Measurements from ENCODE around the gene ATAD5. TPM values are rescaled to one million over a fixed set of nuclear protein-coding genes. Genes with fewer than 3 reads are reported as not detected.

Gene ATAD5
- total RNA-seq, 1 experiment from 2014 or later = 4.2 TPM

- Histone ChIP-seq H3K9me3 (ENCODE audit: low read length) (no peaks in the 10 kb centered on the region), H3K9me2 (replicated peaks; ENCODE audit: low read length) (no peaks in the 10 kb centered on the region), H3F3A (ENCODE audit: low read length, unreplicated experiment) (no peaks in the 10 kb centered on the region), H3K9ac (ENCODE audit: low read length) (no peak overlapping the region), H3K4me1 (ENCODE audit: insufficient read depth, low read length) (no peaks in the 10 kb centered on the region), H4K20me1 (ENCODE audit: low read length) (no peaks in the 10 kb centered on the region), H3K79me2 (ENCODE audit: low read length) (no peaks in the 10 kb centered on the region), H2AFZ (ENCODE audit: low read length) (no peak overlapping the region), H3K36me3 (ENCODE audit: low read depth, low read length) (no peaks in the 10 kb centered on the region), H3K27ac (ENCODE audit: low read length) (no peak overlapping the region), H3K4me2 (ENCODE audit: low read length) (no peak overlapping the region), H3K27me3 (ENCODE audit: low read length) (no peaks in the 10 kb centered on the region), H3K4me3 (ENCODE audit: low read length) (no peak overlapping the region)
- BruUV-seq (replicated peaks) = no TSS peak
- DNase-seq = no peak
- no peak for TF ChIP-seq EZH2phosphoT487 (IDR thresholded peaks at IDR 0.05; ENCODE audit: borderline replicate concordance, low read length)
- TF ChIP-seq EZH2 (IDR thresholded peaks at IDR 0.05; ENCODE audit: low read length, unreplicated experiment) = no peak
- TF ChIP-seq, protein P1, sequence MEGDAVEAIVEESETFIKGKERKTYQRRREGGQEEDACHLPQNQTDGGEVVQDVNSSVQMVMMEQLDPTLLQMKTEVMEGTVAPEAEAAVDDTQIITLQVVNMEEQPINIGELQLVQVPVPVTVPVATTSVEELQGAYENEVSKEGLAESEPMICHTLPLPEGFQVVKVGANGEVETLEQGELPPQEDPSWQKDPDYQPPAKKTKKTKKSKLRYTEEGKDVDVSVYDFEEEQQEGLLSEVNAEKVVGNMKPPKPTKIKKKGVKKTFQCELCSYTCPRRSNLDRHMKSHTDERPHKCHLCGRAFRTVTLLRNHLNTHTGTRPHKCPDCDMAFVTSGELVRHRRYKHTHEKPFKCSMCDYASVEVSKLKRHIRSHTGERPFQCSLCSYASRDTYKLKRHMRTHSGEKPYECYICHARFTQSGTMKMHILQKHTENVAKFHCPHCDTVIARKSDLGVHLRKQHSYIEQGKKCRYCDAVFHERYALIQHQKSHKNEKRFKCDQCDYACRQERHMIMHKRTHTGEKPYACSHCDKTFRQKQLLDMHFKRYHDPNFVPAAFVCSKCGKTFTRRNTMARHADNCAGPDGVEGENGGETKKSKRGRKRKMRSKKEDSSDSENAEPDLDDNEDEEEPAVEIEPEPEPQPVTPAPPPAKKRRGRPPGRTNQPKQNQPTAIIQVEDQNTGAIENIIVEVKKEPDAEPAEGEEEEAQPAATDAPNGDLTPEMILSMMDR (conservative IDR thresholded peaks at IDR 0.05; ENCODE audit: low read depth, low read length) = no peak
- CTCF ChIA-PET = no interaction called here
- ATAC-seq = no peak
- intact Hi-C loops (cut with micrococcal nuclease) = no loop called here
- POLR2A ChIA-PET (ENCODE audit: unreplicated experiment) = no interaction called here
Observed at GRCh38 chr17:30848021-30848420, 16.3 kb downstream of the ATAD5 start.

GRCh38 chr17:30854146-30854545, 22.4 kb downstream of the ATAD5 start:
- Histone ChIP-seq H4K20me1 (ENCODE audit: low read length) (no peaks in the 10 kb centered on the region), H3K4me1 (ENCODE audit: insufficient read depth, low read length) (no peaks in the 10 kb centered on the region), H3K4me3 (ENCODE audit: low read length) (no peak overlapping the region), H3F3A (ENCODE audit: low read length, unreplicated experiment) (no peaks in the 10 kb centered on the region), H2AFZ (ENCODE audit: low read length) (no peak overlapping the region), H3K9me3 (ENCODE audit: low read length) (no peaks in the 10 kb centered on the region), H3K27ac (ENCODE audit: low read length) (no peak overlapping the region), H3K4me2 (ENCODE audit: low read length) (no peak overlapping the region), H3K9ac (ENCODE audit: low read length) (no peak overlapping the region), H3K27me3 (ENCODE audit: low read length) (no peaks in the 10 kb centered on the region), H3K79me2 (ENCODE audit: low read length) (no peaks in the 10 kb centered on the region), H3K9me2 (replicated peaks; ENCODE audit: low read length) (no peaks in the 10 kb centered on the region), H3K36me3 (ENCODE audit: low read depth, low read length) (no peaks in the 10 kb centered on the region; the same call in 1 of the 2 replicates)
- ATAC-seq (no peak), DNase-seq (no peak)
- TF ChIP-seq, protein P1 (conservative IDR thresholded peaks at IDR 0.05; ENCODE audit: low read depth, low read length) = no peak
- TF ChIP-seq EZH2 (IDR thresholded peaks at IDR 0.05; ENCODE audit: low read length, unreplicated experiment) = no peak
- TF ChIP-seq EZH2phosphoT487 (IDR thresholded peaks at IDR 0.05; ENCODE audit: borderline replicate concordance, low read length) = no peak
- ChIA-PET POLR2A (ENCODE audit: unreplicated experiment) (no interaction called here), CTCF (no interaction called here)
- intact Hi-C loops (cut with micrococcal nuclease) = no loop called here
- BruUV-seq (replicated peaks) = no TSS peak

DNA sequence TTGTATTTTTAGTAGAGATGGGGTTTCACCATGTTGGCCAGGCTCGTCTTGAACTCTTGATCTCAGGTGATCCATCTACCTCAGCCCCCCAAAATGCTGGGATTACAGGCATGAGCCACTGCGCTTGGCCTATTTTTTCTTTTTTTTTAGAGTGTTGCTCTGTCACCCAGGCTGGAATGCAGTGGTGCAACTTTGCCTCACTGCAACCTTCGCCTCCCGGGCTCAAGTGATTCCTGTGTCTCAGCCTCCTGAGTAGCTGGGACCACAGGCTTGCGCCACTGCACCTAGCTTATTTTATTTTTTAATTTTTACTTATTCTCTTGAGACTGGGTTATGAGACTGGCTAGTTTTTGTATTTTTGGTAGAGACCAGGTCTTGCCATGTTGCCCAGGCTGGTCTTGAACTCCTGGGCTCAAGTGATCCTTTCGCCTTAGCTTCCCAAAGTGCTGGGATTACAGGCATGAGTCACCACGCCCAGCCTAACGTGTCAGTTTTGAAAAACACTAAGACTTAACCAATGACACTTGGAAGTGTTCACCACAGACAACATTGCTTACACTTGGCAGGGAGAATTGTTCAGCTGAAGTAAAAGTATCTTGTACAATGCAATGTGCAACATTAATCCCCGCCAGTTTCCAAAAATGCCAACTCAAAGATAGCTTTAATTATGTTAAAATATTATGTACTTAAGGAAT, 26.9 kb downstream of the ATAD5 start:
- no peaks in the 10 kb centered on the region for H3K27me3 ChIP-seq (ENCODE audit: low read length)
- H4K20me1 ChIP-seq (ENCODE audit: low read length) = no peaks in the 10 kb centered on the region
- intact Hi-C loops (cut with micrococcal nuclease) = no loop called here
- CTCF ChIA-PET = no interaction called here
- no peaks in the 10 kb centered on the region for H3F3A ChIP-seq (ENCODE audit: low read length, unreplicated experiment)
- no peak for TF ChIP-seq EZH2 (IDR thresholded peaks at IDR 0.05; ENCODE audit: low read length, unreplicated experiment)
- TF ChIP-seq EZH2phosphoT487 (IDR thresholded peaks at IDR 0.05; ENCODE audit: borderline replicate concordance, low read length) = no peak
- TF ChIP-seq, protein P1 (conservative IDR thresholded peaks at IDR 0.05; ENCODE audit: low read depth, low read length) = no peak
- H3K9ac ChIP-seq (ENCODE audit: low read length) = no peak overlapping the region
- ATAC-seq (no peak), DNase-seq (no peak)
- no peaks in the 10 kb centered on the region for H3K79me2 ChIP-seq (ENCODE audit: low read length)
- no peaks in the 10 kb centered on the region; the same call in 1 of the 2 replicates for H3K36me3 ChIP-seq (ENCODE audit: low read depth, low read length)
- POLR2A ChIA-PET (ENCODE audit: unreplicated experiment) = no interaction called here
- no peaks in the 10 kb centered on the region for H3K9me2 ChIP-seq (replicated peaks; ENCODE audit: low read length)
- no peak overlapping the region for H3K4me3 ChIP-seq (ENCODE audit: low read length)
- no peak overlapping the region for H3K4me2 ChIP-seq (ENCODE audit: low read length)
- H2AFZ ChIP-seq (ENCODE audit: low read length) = no peak overlapping the region
- no peak overlapping the region for H3K27ac ChIP-seq (ENCODE audit: low read length)
- no peaks in the 10 kb centered on the region for H3K9me3 ChIP-seq (ENCODE audit: low read length)
- H3K4me1 ChIP-seq (ENCODE audit: insufficient read depth, low read length) = no peaks in the 10 kb centered on the region
- BruUV-seq (replicated peaks) = no TSS peak
